Lung (tissue), 12 donors: ENCODE data around the gene SH2D1B. TPM values are rescaled to one million over a fixed set of nuclear protein-coding genes. Genes with fewer than 3 reads are reported as not detected.

Experiments used
- ATAC-seq: fragments of 200-7000 bp; cut with Tn5 transposase; one replicate; pipeline ENCODE4 v1.9.1; 2020; ENCODE audit warnings: moderate number of reproducible peaks; ENCODE audit not compliant: insufficient read depth, low FRiP score
- DNase-seq, 3 donors: peaks; one replicate each; pipeline ENCODE4 v3.0.0-alpha.2; 2013 to 2017
- H3K27ac ChIP-seq, 2 donors: one replicate each; pipeline ENCODE4 v1.5.1; 2013; ENCODE audit warnings: mild to moderate bottlenecking in 2 of 2, moderate library complexity in 2 of 2, control low read depth in 1 of 2, inconsistent platforms in 1 of 2, low read depth in 1 of 2, low read length in 1 of 2
- H3K27me3 ChIP-seq, 3 donors: one replicate each; pipeline ENCODE4 v1.5.1; 2013; ENCODE audit warnings: low read length in 2 of 3; ENCODE audit not compliant: control insufficient read depth in 3 of 3, insufficient read depth in 3 of 3
- H3K36me3 ChIP-seq, 4 donors: one replicate each; pipeline ENCODE4 v1.5.1; 2013; ENCODE audit warnings: low read length in 4 of 4, mild to moderate bottlenecking in 1 of 4, moderate library complexity in 1 of 4; ENCODE audit not compliant: control insufficient read depth in 4 of 4, insufficient read depth in 4 of 4
- H3K4me1 ChIP-seq, 5 donors: one replicate each; pipeline ENCODE4 v1.5.1; 2013; ENCODE audit warnings: low read length in 5 of 5, mild to moderate bottlenecking in 2 of 5, moderate library complexity in 1 of 5; ENCODE audit not compliant: control insufficient read depth in 5 of 5, insufficient read depth in 5 of 5
- H3K4me3 ChIP-seq: one replicate; pipeline ENCODE4 v1.5.1; 2013; ENCODE audit warnings: mild to moderate bottlenecking, control low read depth, moderate library complexity
- H3K9ac ChIP-seq, 2 donors: one replicate each; pipeline ENCODE4 v1.5.1; 2013; ENCODE audit warnings: low read length in 2 of 2, control low read depth in 1 of 2; ENCODE audit not compliant: insufficient read depth in 1 of 2
- H3K9me3 ChIP-seq, 4 donors: one replicate each; pipeline ENCODE4 v1.5.1; 2013; ENCODE audit warnings: low read length in 3 of 4, mild to moderate bottlenecking in 1 of 4, moderate library complexity in 1 of 4; ENCODE audit not compliant: control insufficient read depth in 4 of 4, insufficient read depth in 3 of 4
- WGBS, 2 donors: extraction: QIAGEN DNeasy Blood & Tissue Kit; methylation state at CpG; one replicate each; pipeline ENCODE4 v1.1.7; 2013; 5-methylcytosine and 5-hydroxymethylcytosine counted together
- polyA plus RNA-seq, 2 donors: library from polyadenylated mRNA; stranded (reverse); fragments of 200-250 nt; gene quantifications; one replicate each; pipeline ENCODE4 v1.2.1, GENCODE V29; 2013
- total RNA-seq, 2 donors: library from RNA; depleted of rRNA in 1 of 2; stranded (reverse); fragments of >200 nt in 1 of 2; gene quantifications; one replicate each; pipeline ENCODE4 v1.2.1, GENCODE V29; 2014 to 2021
- TF ChIP-seq, protein P1 (sequence below): IDR thresholded peaks from 2 replicates; pipeline ENCODE4 v1.5.1; 2012; ENCODE audit warnings: mild to moderate bottlenecking; ENCODE audit errors: control extremely low read depth, extremely low read depth
- donor health status: control.
- donor health status: control.
- donor health status: Bipolar disorder and iron deficiency.
- donor health status: healthy.
- donor health status: DM: yes; HTN: yes; CAD: no.

The SH2D1B gene
- total and polyA plus RNA-seq, 4 donors: 0.26 to 1.6 (median 1.0) TPM

DNA sequence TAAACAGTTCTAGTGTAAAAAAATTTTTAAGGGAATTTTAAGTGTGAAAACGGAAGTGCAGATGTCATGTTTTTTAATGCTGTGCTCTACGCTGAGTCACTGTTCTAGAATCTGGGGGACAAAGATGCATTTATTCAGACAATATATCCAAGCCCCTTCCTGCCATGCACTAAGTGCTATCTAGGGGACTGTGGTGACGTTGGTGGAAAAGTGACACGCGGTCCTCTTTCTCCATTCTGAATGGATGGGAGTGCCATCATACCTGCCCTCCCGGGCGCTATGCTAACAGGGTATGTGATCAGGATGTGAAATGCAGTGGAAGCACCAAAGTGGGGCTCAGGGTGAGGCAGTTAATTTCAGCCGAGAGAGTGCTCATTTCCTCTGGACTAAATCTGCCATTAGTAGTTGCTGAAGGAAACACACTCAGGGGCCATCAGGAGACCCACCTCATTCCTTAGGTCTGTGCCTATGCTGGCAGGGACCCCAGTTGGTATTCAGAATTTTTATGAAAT lies 23.8 kb downstream of the SH2D1B start:
- Histone ChIP-seq H3K27ac (no peak overlapping the region), H3K27me3 (no peaks in the 10 kb centered on the region), H3K4me3 (no peak overlapping the region), H3K36me3 (no peaks in the 10 kb centered on the region), H3K9ac (no peak overlapping the region), H3K9me3 (no peaks in the 10 kb centered on the region), H3K4me1 (peaks cover 0 to 3% (median 0%) of the 10 kb centered on the region in 5 donors)
- ATAC-seq: no peak
- TF ChIP-seq, protein P1, sequence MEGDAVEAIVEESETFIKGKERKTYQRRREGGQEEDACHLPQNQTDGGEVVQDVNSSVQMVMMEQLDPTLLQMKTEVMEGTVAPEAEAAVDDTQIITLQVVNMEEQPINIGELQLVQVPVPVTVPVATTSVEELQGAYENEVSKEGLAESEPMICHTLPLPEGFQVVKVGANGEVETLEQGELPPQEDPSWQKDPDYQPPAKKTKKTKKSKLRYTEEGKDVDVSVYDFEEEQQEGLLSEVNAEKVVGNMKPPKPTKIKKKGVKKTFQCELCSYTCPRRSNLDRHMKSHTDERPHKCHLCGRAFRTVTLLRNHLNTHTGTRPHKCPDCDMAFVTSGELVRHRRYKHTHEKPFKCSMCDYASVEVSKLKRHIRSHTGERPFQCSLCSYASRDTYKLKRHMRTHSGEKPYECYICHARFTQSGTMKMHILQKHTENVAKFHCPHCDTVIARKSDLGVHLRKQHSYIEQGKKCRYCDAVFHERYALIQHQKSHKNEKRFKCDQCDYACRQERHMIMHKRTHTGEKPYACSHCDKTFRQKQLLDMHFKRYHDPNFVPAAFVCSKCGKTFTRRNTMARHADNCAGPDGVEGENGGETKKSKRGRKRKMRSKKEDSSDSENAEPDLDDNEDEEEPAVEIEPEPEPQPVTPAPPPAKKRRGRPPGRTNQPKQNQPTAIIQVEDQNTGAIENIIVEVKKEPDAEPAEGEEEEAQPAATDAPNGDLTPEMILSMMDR: no peak
- WGBS, 2 donors: 77 to 86% methylated on average over 8 of the region's 8 CpGs
- no peak for DNase-seq

DNA sequence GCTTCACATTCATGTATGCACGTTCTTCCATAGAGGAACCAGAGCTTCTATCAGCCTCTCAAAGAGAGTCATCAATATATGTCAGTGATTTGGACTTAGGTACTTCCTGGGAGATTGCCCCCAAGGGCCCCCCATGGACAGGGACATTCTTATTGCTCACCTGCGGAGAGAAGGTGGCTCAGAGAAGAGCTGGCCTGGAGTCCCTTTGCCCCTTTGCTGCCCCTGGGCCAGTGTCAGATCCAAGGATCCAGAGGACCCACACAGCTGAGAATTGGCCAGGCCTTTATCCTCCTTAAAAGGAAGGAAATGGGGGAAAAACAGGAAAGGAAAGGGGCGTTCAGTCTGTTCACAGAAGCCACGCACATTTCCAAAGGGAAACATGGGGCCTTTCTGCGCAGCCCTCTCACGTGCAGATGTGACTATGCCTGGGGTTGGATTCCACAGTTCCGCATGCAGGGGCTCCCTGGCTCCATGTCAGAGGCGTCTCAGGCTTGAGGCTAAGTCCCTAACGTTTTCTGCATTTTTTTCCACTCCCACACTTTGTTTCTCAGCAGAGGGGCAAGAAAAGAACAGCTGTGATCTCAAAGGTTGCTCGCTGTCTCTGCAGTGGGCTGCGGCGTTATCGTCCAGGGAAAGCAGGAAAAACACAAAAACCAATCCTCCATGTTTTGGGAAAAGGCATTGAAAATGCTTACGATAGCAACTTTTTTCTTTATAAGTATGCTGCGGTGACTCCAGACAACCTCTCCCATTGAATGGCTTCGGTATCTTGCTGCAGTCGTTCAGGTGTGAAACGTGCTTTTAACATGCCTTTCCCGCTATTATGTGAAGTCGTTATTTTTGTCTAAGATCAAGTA lies 24.5 kb downstream of the SH2D1B start:
- TF ChIP-seq, protein P1: no peak
- Histone ChIP-seq H3K27me3 (no peaks in the 10 kb centered on the region), H3K4me3 (no peak overlapping the region), H3K27ac (no peak overlapping the region), H3K9me3 (no peaks in the 10 kb centered on the region), H3K4me1 (peaks cover 0 to 3% (median 0%) of the 10 kb centered on the region in 5 donors), H3K36me3 (no peaks in the 10 kb centered on the region), H3K9ac (no peak overlapping the region)
- ATAC-seq (no peak), DNase-seq (no peak)
- WGBS, 2 donors: 81 to 82% methylated on average over 20 of the region's 20 CpGs

DNA sequence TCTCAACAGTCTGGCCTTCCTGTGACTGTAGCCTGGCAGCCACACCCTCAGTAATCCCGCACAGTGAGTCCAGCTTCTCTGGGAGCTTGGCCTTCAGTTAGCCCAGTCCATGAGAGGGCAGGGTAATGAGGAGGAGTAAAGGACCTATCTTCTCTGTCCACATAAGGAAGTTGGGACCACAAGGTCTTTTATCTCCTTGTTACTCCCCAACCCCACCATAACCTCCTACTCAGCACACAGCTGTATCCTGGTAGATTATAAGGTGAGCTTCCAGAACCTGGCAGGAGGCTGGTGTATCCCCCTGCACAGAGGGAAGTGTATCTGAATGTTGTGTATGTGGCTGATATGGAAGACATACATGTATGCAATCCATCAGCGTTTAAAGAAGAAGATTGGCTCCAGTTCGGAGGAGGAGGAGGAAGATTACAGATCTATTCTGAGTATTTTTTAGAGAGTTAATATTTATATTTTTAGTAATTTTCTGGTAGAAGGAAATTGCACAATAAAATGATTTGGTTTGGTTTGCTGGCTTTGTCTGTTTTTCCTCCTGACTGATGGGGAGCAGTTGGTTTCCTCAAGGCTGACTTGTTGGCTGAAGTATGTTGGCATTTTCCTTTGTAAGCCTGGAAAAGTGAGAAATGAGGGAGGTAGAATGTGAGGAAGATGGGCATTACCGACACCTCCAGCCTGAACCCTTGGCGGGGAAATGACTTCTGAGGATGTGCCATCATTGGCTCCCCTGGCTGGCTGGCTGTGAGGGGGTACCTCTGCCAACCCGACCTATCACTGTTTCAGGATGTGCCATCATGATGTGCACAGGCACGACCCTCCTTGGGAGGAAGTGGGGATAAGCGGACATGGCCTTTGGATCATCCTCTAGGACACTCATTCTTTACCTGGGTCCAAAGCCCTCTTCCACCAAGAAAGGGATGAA lies 25.4 kb downstream of the SH2D1B start:
- Histone ChIP-seq H3K36me3 (no peaks in the 10 kb centered on the region), H3K27ac (no peak overlapping the region), H3K9ac (no peak overlapping the region), H3K27me3 (no peaks in the 10 kb centered on the region), H3K4me3 (no peak overlapping the region), H3K4me1 (peaks cover 0 to 3% (median 0%) of the 10 kb centered on the region in 5 donors), H3K9me3 (no peaks in the 10 kb centered on the region)
- TF ChIP-seq, protein P1: no peak
- ATAC-seq: no peak
- WGBS, 2 donors: 79 to 80% methylated on average over 8 of the region's 8 CpGs
- DNase-seq: no peak
